B cell (primary cell): Measurements from ENCODE around the gene MYOD1. TPM values are rescaled to one million over a fixed set of nuclear protein-coding genes. Genes with fewer than 3 reads are reported as not detected.

Experiments
- ATAC-seq: fragments of 200-7000 bp; cut with Tn5 transposase; one replicate; pipeline ENCODE4 v1.10.0; 2021; ENCODE audit warnings: low read depth, mild to moderate bottlenecking, moderate number of reproducible peaks, moderate library complexity
- CTCF ChIA-PET: fragments of 350-600 bp; sonication (Branson Sonifier 250); formaldehyde crosslinking; loops from one replicate; lab custom pipeline; 2021; ENCODE audit warnings: antibody characterized with exemption, inconsistent platforms; lab: Charles Lee
- POLR2A ChIA-PET: fragments of 350-600 bp; sonication (Branson Sonifier 250); formaldehyde crosslinking; loops from one replicate; lab custom pipeline; 2021; ENCODE audit warnings: antibody characterized with exemption; lab: Charles Lee
- DNase-seq: peaks from one replicate; pipeline ENCODE4 v3.0.0; 2013
- H2AFZ ChIP-seq: 2 replicates; pipeline ENCODE4 v1.6.1; 2012; ENCODE audit warnings: mild to moderate bottlenecking, low read depth, low read length; ENCODE audit not compliant: insufficient read depth, poor library complexity, severe bottlenecking
- H3K27ac ChIP-seq, 2 donors: 1 replicate in 1 of 2; 2 replicates in 1 of 2; pipeline ENCODE4 v1.5.1; 2012 to 2013; ENCODE audit warnings: low read length in 2 of 2, mild to moderate bottlenecking in 2 of 2, moderate library complexity in 1 of 2
- H3K27me3 ChIP-seq, 4 experiments: fragments of 200-600 bp in 1 of 4; sonication (generic) in 1 of 4; replicated peaks in 1 of 4; 1 replicate in 2 of 4; 2 replicates in 2 of 4; pipeline versions ENCODE4 v1.6.1 to v1.7.0; 2013 to 2016; ENCODE audit warnings: low read length in 3 of 4, mild to moderate bottlenecking in 2 of 4, mixed read lengths in 1 of 4, moderate library complexity in 1 of 4; ENCODE audit not compliant: insufficient read depth in 4 of 4, control insufficient read depth in 3 of 4; ENCODE audit errors: control extremely low read depth in 1 of 4
- H3K36me3 ChIP-seq, 2 experiments: replicated peaks in 1 of 2; 1 replicate in 1 of 2; 2 replicates in 1 of 2; pipeline versions ENCODE4 v1.6.1 to v1.7.1; 2013; ENCODE audit warnings: low read length in 1 of 2; ENCODE audit not compliant: insufficient read depth in 2 of 2, control insufficient read depth in 1 of 2; ENCODE audit errors: control extremely low read depth in 1 of 2, extremely low read depth in 1 of 2
- H3K4me1 ChIP-seq, 2 donors: fragments of 200-600 bp in 1 of 2; sonication (generic) in 1 of 2; 1 replicate in 1 of 2; 2 replicates in 1 of 2; pipeline versions ENCODE4 v1.5.1 to v1.6.1; 2013 to 2017; ENCODE audit warnings: low read length in 2 of 2; ENCODE audit not compliant: control insufficient read depth in 2 of 2, insufficient read depth in 2 of 2
- H3K4me2 ChIP-seq: replicated peaks from 2 replicates; pipeline ENCODE3; 2012; ENCODE audit warnings: mild to moderate bottlenecking, low read depth, low read length; ENCODE audit not compliant: poor library complexity, severe bottlenecking
- H3K4me3 ChIP-seq, 5 experiments: fragments of 200-600 bp in 1 of 5; sonication (generic) in 1 of 5; 1 replicate in 3 of 5; 2 replicates in 2 of 5; pipeline versions ENCODE4 v1.5.1 to v1.7.0; 2011 to 2016; ENCODE audit warnings: low read length in 4 of 5, mild to moderate bottlenecking in 4 of 5, low read depth in 2 of 5, control low read depth in 1 of 5, moderate library complexity in 1 of 5; ENCODE audit not compliant: insufficient read depth in 1 of 5; ENCODE audit errors: control extremely low read depth in 1 of 5, extremely low read depth in 1 of 5
- H3K79me2 ChIP-seq: fragments of 200-600 bp; sonication (generic); one replicate; pipeline ENCODE4 v1.6.0; 2016; ENCODE audit warnings: low read length; ENCODE audit not compliant: control insufficient read depth, insufficient read depth
- H3K9ac ChIP-seq: fragments of 200-600 bp; sonication (generic); 2 replicates; pipeline ENCODE4 v1.6.1; 2017; ENCODE audit warnings: mild to moderate bottlenecking, low read length, moderate library complexity
- H3K9me3 ChIP-seq, 3 donors: one replicate each; pipeline versions ENCODE4 v1.6.1 to v1.7.1; 2013; ENCODE audit warnings: low read length in 2 of 3; ENCODE audit not compliant: control insufficient read depth in 2 of 3, insufficient read depth in 1 of 3; ENCODE audit errors: control extremely low read depth in 1 of 3
- H4K20me1 ChIP-seq: 2 replicates; pipeline ENCODE4 v1.6.0; 2012; ENCODE audit warnings: mild to moderate bottlenecking, low read length; ENCODE audit not compliant: insufficient read depth, control insufficient read depth, poor library complexity, severe bottlenecking
- H3K27ac Mint-ChIP-seq: one replicate; pipeline ENCODE4 v1.8.0; 2021; ENCODE audit warnings: mixed read lengths
- H3K27me3 Mint-ChIP-seq: one replicate; pipeline ENCODE4 v1.8.0; 2021; ENCODE audit warnings: mixed read lengths
- H3K4me1 Mint-ChIP-seq: one replicate; pipeline ENCODE4 v1.8.0; 2021; ENCODE audit warnings: mixed read lengths
- H3K4me3 Mint-ChIP-seq: one replicate; pipeline ENCODE4 v1.8.0; 2021; ENCODE audit warnings: mixed read lengths
- H3K9me3 Mint-ChIP-seq: one replicate; pipeline ENCODE4 v1.8.0; 2022; ENCODE audit warnings: mixed read lengths; ENCODE audit not compliant: insufficient read depth
- EZH2 ChIP-seq: IDR thresholded peaks from 2 replicates; pipeline ENCODE4 v1.6.1; 2012; ENCODE audit warnings: borderline replicate concordance, low read depth, mild to moderate bottlenecking, moderate library complexity, low read length; ENCODE audit not compliant: insufficient read depth, poor library complexity, severe bottlenecking
- WGBS: methylation state at CpG from one replicate; pipeline ENCODE4 v1.1.5; 2013; ENCODE audit warnings: missing lambda C conversion rate; ENCODE audit not compliant: insufficient coverage; 5-methylcytosine and 5-hydroxymethylcytosine counted together
- intact Hi-C: fragments of 100-400 bp; cut with micrococcal nuclease; formaldehyde crosslinking; loops from one replicate; pipeline ENCODE4 v1.10.0; 2022
- polyA plus RNA-seq: library from polyadenylated mRNA; depleted of rRNA; stranded (reverse); fragments of >200 nt; gene quantifications from 2 replicates; pipeline ENCODE4 v1.2.3, GENCODE V29; 2012
- total RNA-seq, 2 donors: library from RNA; stranded (reverse); fragments of 120-200 nt in 1 of 2; gene quantifications; 1 replicate in 1 of 2; 2 replicates in 1 of 2; pipeline versions ENCODE4 v1.2.3 to v1.2.4, GENCODE V29; 2013 to 2022
- TF ChIP-seq, protein P1 (sequence below): fragments of 200-600 bp; IDR thresholded peaks from one replicate; pipeline ENCODE4 v1.8.0; 2022; ENCODE audit warnings: antibody characterized with exemption, mild to moderate bottlenecking

MYOD1 gene
- total and polyA plus RNA-seq, 2 donors (not counting 1 experiment from before 2014, with no cell fraction given), result not detected

- no peak for TF ChIP-seq EZH2
- TF ChIP-seq, protein P1, sequence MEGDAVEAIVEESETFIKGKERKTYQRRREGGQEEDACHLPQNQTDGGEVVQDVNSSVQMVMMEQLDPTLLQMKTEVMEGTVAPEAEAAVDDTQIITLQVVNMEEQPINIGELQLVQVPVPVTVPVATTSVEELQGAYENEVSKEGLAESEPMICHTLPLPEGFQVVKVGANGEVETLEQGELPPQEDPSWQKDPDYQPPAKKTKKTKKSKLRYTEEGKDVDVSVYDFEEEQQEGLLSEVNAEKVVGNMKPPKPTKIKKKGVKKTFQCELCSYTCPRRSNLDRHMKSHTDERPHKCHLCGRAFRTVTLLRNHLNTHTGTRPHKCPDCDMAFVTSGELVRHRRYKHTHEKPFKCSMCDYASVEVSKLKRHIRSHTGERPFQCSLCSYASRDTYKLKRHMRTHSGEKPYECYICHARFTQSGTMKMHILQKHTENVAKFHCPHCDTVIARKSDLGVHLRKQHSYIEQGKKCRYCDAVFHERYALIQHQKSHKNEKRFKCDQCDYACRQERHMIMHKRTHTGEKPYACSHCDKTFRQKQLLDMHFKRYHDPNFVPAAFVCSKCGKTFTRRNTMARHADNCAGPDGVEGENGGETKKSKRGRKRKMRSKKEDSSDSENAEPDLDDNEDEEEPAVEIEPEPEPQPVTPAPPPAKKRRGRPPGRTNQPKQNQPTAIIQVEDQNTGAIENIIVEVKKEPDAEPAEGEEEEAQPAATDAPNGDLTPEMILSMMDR, result no peak
- no peak overlapping the region for H3K9ac ChIP-seq
- H3K9me3 ChIP-seq, result peaks cover 0 to 12% (median 0%) of the 10 kb centered on the region in 3 donors
- H3K4me1 ChIP-seq, result no peaks in the 10 kb centered on the region
- ChIA-PET CTCF (no interaction called here), POLR2A (no interaction called here)
- Mint-ChIP-seq H3K4me3 (no peak overlapping the region), H3K27me3 (peaks cover 35% of the 10 kb centered on the region), H3K9me3 (no peaks in the 10 kb centered on the region), H3K4me1 (no peaks in the 10 kb centered on the region), H3K27ac (no peak overlapping the region)
- H3K4me3 ChIP-seq, result no peak overlapping the region
- no peak overlapping the region for H2AFZ ChIP-seq
- H3K4me2 ChIP-seq, result no peak overlapping the region
- DNase-seq, result no peak
- H3K27ac ChIP-seq, result no peak overlapping the region
- intact Hi-C loops, result no loop called here
- H3K79me2 ChIP-seq, result no peaks in the 10 kb centered on the region
- H3K27me3 ChIP-seq, result peaks cover 0 to 58% (median 14%) of the 10 kb centered on the region in 4 experiments
- H4K20me1 ChIP-seq, result no peaks in the 10 kb centered on the region
- no peak for ATAC-seq
- H3K36me3 ChIP-seq, result no peaks in the 10 kb centered on the region
- WGBS, result 9% methylated on average over 79 of the region's 85 CpGs
Measured at GRCh38 chr11:17719938-17720795, 796 bp downstream of the MYOD1 start.

GRCh38 chr11:17720796-17721171, 1.4 kb downstream of the MYOD1 start:
- Histone ChIP-seq H3K4me3 (no peak overlapping the region), H3K9ac (no peak overlapping the region), H3K79me2 (no peaks in the 10 kb centered on the region), H3K4me1 (no peaks in the 10 kb centered on the region), H4K20me1 (no peaks in the 10 kb centered on the region), H3K36me3 (no peaks in the 10 kb centered on the region), H3K9me3 (peaks cover 0 to 12% (median 0%) of the 10 kb centered on the region in 3 donors), H2AFZ (no peak overlapping the region), H3K27me3 (peaks cover 0 to 63% (median 14%) of the 10 kb centered on the region in 4 experiments), H3K27ac (no peak overlapping the region), H3K4me2 (no peak overlapping the region)
- DNase-seq (no peak), ATAC-seq (no peak)
- POLR2A ChIA-PET, result no interaction called here
- Mint-ChIP-seq H3K4me1 (no peaks in the 10 kb centered on the region), H3K4me3 (no peak overlapping the region), H3K27me3 (peaks cover 37% of the 10 kb centered on the region), H3K27ac (no peak overlapping the region), H3K9me3 (no peaks in the 10 kb centered on the region)
- TF ChIP-seq, protein P1, result no peak
- no peak for TF ChIP-seq EZH2
- WGBS, result 25% methylated on average over 13 of the region's 24 CpGs
- intact Hi-C loops, result no loop called here
- CTCF ChIA-PET, result no interaction called here
